ENCODE data around the gene TBCD.

- no peak for TF ChIP-seq EZH2 (IDR thresholded peaks at IDR 0.05; ENCODE audit: insufficient read depth, poor library complexity, severe bottlenecking)
- TF ChIP-seq EZH2phosphoT487 (IDR thresholded peaks at IDR 0.05; ENCODE audit: insufficient read depth, low read depth) = no peak
Observed at GRCh38 chr17:82881900-82882714, 130.2 kb downstream of the TBCD start.
